Endodermal cell (in vitro differentiated cells): ENCODE measurements around the gene NAA40. TPM values are rescaled to one million over a fixed set of nuclear protein-coding genes. Genes with fewer than 3 reads are reported as not detected.
A peak's percentile ranks its signal among the peaks of the same experiment; 100 is the strongest.

Experiments used
- DNase-seq: peaks from one replicate; pipeline ENCODE4 v3.0.0-alpha.2; 2017
- H3K27ac ChIP-seq: 2 replicates; pipeline ENCODE4 v1.5.1; 2013; ENCODE audit warnings: mild to moderate bottlenecking, low read depth, low read length, moderate library complexity
- H3K27me3 ChIP-seq: 2 replicates; pipeline ENCODE4 v1.6.1; 2013; ENCODE audit warnings: mild to moderate bottlenecking, low read length, moderate library complexity; ENCODE audit not compliant: insufficient read depth, control insufficient read depth, poor library complexity, severe bottlenecking
- H3K36me3 ChIP-seq: 2 replicates; pipeline ENCODE4 v1.7.0; 2013; ENCODE audit warnings: mild to moderate bottlenecking, low read length, moderate library complexity; ENCODE audit not compliant: control insufficient read depth, insufficient read depth
- H3K4me1 ChIP-seq: one replicate; pipeline ENCODE4 v1.7.0; 2013; ENCODE audit warnings: low read length; ENCODE audit not compliant: control insufficient read depth, insufficient read depth
- H3K4me3 ChIP-seq: 2 replicates; pipeline ENCODE4 v1.5.1; 2013; ENCODE audit warnings: mild to moderate bottlenecking, low read length, moderate library complexity
- H3K9ac ChIP-seq: 2 replicates; pipeline ENCODE4 v1.6.1; 2013; ENCODE audit warnings: mild to moderate bottlenecking, low read length, moderate library complexity; ENCODE audit not compliant: poor library complexity, severe bottlenecking; ENCODE audit errors: extremely low read depth
- H3K9me3 ChIP-seq: 2 replicates; pipeline ENCODE4 v1.6.1; 2013; ENCODE audit warnings: mild to moderate bottlenecking, low read length, moderate library complexity; ENCODE audit not compliant: control insufficient read depth
- H3K27ac Mint-ChIP-seq: 2 replicates; pipeline ENCODE4 v1.8.0; 2020; ENCODE audit warnings: mixed read lengths
- H3K27me3 Mint-ChIP-seq: 2 replicates; pipeline ENCODE4 v1.8.0; 2021; ENCODE audit warnings: mild to moderate bottlenecking, mixed read lengths; ENCODE audit not compliant: insufficient read depth
- H3K36me3 Mint-ChIP-seq: 2 replicates; pipeline ENCODE4 v1.8.0; 2020; ENCODE audit warnings: low read depth, mixed read lengths
- H3K4me1 Mint-ChIP-seq: 2 replicates; pipeline ENCODE4 v1.8.0; 2020; ENCODE audit warnings: mixed read lengths
- H3K4me3 Mint-ChIP-seq: 2 replicates; pipeline ENCODE4 v1.8.0; 2020; ENCODE audit warnings: mild to moderate bottlenecking, moderate library complexity, mixed read lengths
- H3K9me3 Mint-ChIP-seq: 2 replicates; pipeline ENCODE4 v1.8.0; 2020; ENCODE audit warnings: mild to moderate bottlenecking, mixed read lengths
- WGBS, 2 experiments: methylation state at CpG; one replicate each; pipeline versions ENCODE4 v1.1.5 to v1.1.7; 2013; ENCODE audit warnings: missing lambda C conversion rate in 2 of 2, mixed read lengths in 1 of 2; ENCODE audit not compliant: insufficient coverage in 1 of 2, insufficient read length in 1 of 2; 5-methylcytosine and 5-hydroxymethylcytosine counted together
- total RNA-seq, 2 donors: library from RNA; stranded (reverse); fragmentation: NEBNext Ultra II Directional in 1 of 2; extraction: Animal tissue kit (Norgen Biotek cat#: 25700) in 1 of 2; gene quantifications; 2 replicates in 1 of 2; 3 replicates in 1 of 2; pipeline ENCODE4 v1.2.1, GENCODE V29; 2021
- TF ChIP-seq, protein P1 (sequence below): fragments of 200-600 bp; sonication (generic); conservative IDR thresholded peaks from 2 replicates; pipeline ENCODE4 v1.5.0; 2021; ENCODE audit warnings: antibody characterized with exemption, mild to moderate bottlenecking

Gene NAA40
- total RNA-seq, 2 donors from 2014 or later: 47.2 to 53.5 TPM

DNA sequence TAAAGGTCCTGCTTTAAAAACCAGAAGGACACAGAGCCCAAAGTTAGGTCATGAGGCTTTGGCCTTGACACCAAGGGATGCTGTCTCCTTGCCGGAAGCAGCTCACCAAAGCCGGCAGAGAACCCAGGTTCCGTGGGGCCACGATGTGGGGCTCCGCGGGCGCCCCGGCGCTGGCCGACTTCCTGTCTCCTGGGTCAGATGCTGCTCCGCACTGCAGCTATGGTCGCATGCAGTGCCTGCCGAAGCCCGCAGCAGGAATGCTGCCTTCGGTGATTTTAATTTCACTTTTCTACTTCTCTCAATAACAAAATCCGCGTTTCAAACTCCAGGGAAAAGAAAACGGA is 47.0 kb downstream of the NAA40 start:
- Histone ChIP-seq H3K36me3 (peaks cover 25% of the 10 kb centered on the region), H3K27me3 (no peaks in the 10 kb centered on the region), H3K9me3 (no peaks in the 10 kb centered on the region), H3K27ac (peak overlapping the region; percentile 96), H3K4me3 (peak overlapping the region; percentile 89), H3K4me1 (peaks cover 3% of the 10 kb centered on the region), H3K9ac (peak overlapping the region; percentile 79)
- Mint-ChIP-seq H3K27ac (peak overlapping the region; percentile 97), H3K9me3 (no peaks in the 10 kb centered on the region), H3K4me1 (peaks cover 18% of the 10 kb centered on the region), H3K36me3 (peaks cover 21% of the 10 kb centered on the region), H3K4me3 (peak overlapping the region; percentile 84), H3K27me3 (no peaks in the 10 kb centered on the region)
- DNase-seq: no peak
- WGBS, 2 experiments: 43 to 52% methylated on average over 3 to 18 of the region's 18 CpGs
- TF ChIP-seq, protein P1, sequence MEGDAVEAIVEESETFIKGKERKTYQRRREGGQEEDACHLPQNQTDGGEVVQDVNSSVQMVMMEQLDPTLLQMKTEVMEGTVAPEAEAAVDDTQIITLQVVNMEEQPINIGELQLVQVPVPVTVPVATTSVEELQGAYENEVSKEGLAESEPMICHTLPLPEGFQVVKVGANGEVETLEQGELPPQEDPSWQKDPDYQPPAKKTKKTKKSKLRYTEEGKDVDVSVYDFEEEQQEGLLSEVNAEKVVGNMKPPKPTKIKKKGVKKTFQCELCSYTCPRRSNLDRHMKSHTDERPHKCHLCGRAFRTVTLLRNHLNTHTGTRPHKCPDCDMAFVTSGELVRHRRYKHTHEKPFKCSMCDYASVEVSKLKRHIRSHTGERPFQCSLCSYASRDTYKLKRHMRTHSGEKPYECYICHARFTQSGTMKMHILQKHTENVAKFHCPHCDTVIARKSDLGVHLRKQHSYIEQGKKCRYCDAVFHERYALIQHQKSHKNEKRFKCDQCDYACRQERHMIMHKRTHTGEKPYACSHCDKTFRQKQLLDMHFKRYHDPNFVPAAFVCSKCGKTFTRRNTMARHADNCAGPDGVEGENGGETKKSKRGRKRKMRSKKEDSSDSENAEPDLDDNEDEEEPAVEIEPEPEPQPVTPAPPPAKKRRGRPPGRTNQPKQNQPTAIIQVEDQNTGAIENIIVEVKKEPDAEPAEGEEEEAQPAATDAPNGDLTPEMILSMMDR: no peak

DNA sequence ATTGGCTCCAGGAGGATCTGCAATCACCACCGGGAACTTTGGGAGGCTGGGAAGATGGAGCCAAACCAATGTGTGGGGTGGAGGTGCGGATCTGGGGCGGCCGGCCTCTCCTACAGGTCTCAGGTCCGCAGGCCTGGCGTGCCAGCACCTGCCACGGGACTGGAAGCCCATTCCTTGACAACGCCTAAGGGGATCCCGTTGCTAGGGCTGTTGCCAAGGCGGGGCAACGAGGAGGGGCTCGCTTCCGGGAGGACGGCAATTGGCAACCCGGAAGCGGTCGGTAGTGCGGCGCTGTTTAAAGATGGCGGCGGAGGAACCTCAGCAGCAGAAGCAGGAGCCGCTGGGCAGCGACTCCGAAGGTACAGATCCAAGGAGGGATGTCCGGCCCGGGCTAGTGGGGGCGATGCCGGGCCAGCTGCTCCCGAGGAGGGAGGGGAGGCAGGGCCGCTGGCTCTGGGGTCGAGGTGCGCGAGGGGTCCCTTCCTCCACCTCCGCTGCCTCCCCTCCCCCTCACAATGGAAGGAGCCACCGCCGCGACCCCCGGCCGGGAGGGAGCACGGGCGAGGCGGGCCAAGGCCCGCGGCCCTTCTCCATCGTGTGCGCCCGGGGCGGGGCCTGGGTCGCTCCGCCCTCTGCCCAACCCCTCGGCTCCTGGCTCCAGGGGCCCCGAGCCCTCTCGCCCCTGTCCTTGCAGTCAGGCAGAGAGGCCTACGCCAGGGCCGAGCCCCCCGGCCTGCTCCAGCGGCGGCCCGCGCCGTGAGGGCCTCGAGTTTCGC is 47.5 kb downstream of the NAA40 start, which contains the start of gene OTUB1:
Gene OTUB1 (plus strand): TSS at position 283 of the 776 bp plus-strand sequence. CDS start 19 bp downstream, at position 302.
- H3K9me3 Mint-ChIP-seq: no peaks in the 10 kb centered on the region
- peak within 1 kb of the TSS; percentile 84 for H3K4me3 Mint-ChIP-seq
- Histone ChIP-seq H3K27ac (peak within 1 kb of the TSS; percentile 96), H3K36me3 (peaks cover 31% of the 10 kb centered on the region), H3K27me3 (no peaks in the 10 kb centered on the region), H3K4me1 (peaks cover 3% of the 10 kb centered on the region), H3K9ac (peak within 1 kb of the TSS; percentile 79), H3K9me3 (no peaks in the 10 kb centered on the region), H3K4me3 (peak within 1 kb of the TSS; percentile 89)
- peak within 1 kb of the TSS; percentile 97 for H3K27ac Mint-ChIP-seq
- H3K4me1 Mint-ChIP-seq: peaks cover 18% of the 10 kb centered on the region
- DNase-seq: peak; percentile 99
- peaks cover 27% of the 10 kb centered on the region for H3K36me3 Mint-ChIP-seq
- H3K27me3 Mint-ChIP-seq: no peaks in the 10 kb centered on the region
- WGBS, 2 experiments: 0% methylated on average over 29 to 59 of the region's 63 CpGs
- TF ChIP-seq, protein P1: peak; percentile 11

DNA sequence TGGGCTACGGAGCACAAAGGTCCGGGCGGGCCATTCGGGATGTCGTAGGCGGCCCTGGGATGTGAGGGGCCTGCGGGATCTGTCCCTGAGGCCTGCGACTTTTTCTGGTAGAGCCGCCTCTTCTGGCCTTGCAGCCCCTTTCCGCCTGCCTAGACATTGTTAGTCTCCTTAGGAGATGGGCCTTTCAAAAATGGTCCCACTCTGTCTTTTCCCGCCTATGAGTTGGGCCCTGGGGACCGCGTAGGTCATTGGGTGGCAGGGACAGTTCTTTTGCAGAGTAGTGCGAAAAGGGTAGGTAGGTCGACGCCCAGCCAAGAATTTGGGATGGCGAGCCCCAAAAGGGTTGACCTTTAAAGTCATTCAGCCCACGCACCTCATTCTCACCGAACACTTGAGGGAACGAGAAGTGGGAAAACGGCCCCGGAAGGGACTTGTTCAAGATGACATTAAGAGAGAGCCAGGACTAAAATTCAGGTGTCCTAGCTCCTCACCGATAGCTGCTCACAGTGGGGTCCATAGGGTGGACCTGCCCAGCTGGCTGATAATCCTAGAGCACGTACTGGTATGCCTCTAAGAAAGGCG is 48.2 kb downstream of the NAA40 start:
- no peak for DNase-seq
- H3K4me3 Mint-ChIP-seq: peak overlapping the region; percentile 84
- peaks cover 3% of the 10 kb centered on the region for H3K4me1 ChIP-seq
- no peaks in the 10 kb centered on the region for H3K27me3 Mint-ChIP-seq
- H3K27ac Mint-ChIP-seq: peak overlapping the region; percentile 66
- H3K9me3 ChIP-seq: no peaks in the 10 kb centered on the region
- H3K9ac ChIP-seq: peak overlapping the region; percentile 79
- TF ChIP-seq, protein P1: no peak
- H3K9me3 Mint-ChIP-seq: no peaks in the 10 kb centered on the region
- H3K4me1 Mint-ChIP-seq: peaks cover 18% of the 10 kb centered on the region
- 41 to 53% methylated on average over 16 to 25 of the region's 25 CpGs for WGBS, 2 experiments
- H3K27ac ChIP-seq: peak overlapping the region; percentile 96
- peak overlapping the region; percentile 89 for H3K4me3 ChIP-seq
- H3K27me3 ChIP-seq: no peaks in the 10 kb centered on the region
- H3K36me3 Mint-ChIP-seq: peaks cover 34% of the 10 kb centered on the region
- H3K36me3 ChIP-seq: peaks cover 36% of the 10 kb centered on the region
